H1 (cell line): ENCODE data around the gene COL8A2. TPM values are rescaled to one million over a fixed set of nuclear protein-coding genes. Genes with fewer than 3 reads are reported as not detected.

ENCODE experiments used
- CTCF ChIA-PET: fragments of 300-600 bp; sonication (Branson Sonifier 250); formaldehyde crosslinking; loops from one replicate; lab custom pipeline; 2021; ENCODE audit not compliant: partially characterized antibody; lab: Charles Lee
- POLR2A ChIA-PET: fragments of 300-600 bp; sonication (Branson Sonifier 250); formaldehyde crosslinking; loops from one replicate; lab custom pipeline; 2021; ENCODE audit warnings: inconsistent platforms; ENCODE audit not compliant: partially characterized antibody; lab: Charles Lee
- DNase-seq, 2 experiments: peaks; one replicate each; pipeline versions ENCODE4 v3.0.0 to v3.0.0-alpha.2; 2010 to 2022; ENCODE audit warnings: low spot score in 2 of 2, low read depth in 1 of 2, mixed read lengths in 1 of 2
- FAIRE-seq: peaks from 2 replicates; lab custom pipeline; 2011; peaks lifted over from hg19 to GRCh38; lab: Jason Lieb, UNC
- H2AFZ ChIP-seq: 2 replicates; pipeline ENCODE4 v1.8.1; 2012; ENCODE audit warnings: low read length, inconsistent platforms
- H2AK5ac ChIP-seq: 2 replicates; pipeline ENCODE4 v1.6.1; 2013; ENCODE audit warnings: low read depth, low read length
- H2BK120ac ChIP-seq: replicated peaks from 2 replicates; pipeline ENCODE3; 2013; ENCODE audit warnings: low read depth, low read length, inconsistent platforms
- H2BK12ac ChIP-seq: 2 replicates; pipeline ENCODE4 v1.6.1; 2013; ENCODE audit warnings: low read depth, low read length
- H2BK15ac ChIP-seq: 2 replicates; pipeline ENCODE4 v1.6.1; 2013; ENCODE audit warnings: low read length
- H2BK20ac ChIP-seq: 2 replicates; pipeline ENCODE4 v1.6.1; 2013; ENCODE audit warnings: low read length
- H2BK5ac ChIP-seq: 2 replicates; pipeline ENCODE4 v1.6.1; 2013; ENCODE audit warnings: low read depth, low read length
- H3K14ac ChIP-seq: 2 replicates; pipeline ENCODE4 v1.6.1; 2013; ENCODE audit warnings: inconsistent platforms; ENCODE audit not compliant: insufficient read length
- H3K18ac ChIP-seq: 2 replicates; pipeline ENCODE4 v1.6.1; 2013; ENCODE audit warnings: low read length; ENCODE audit errors: extremely low read depth
- H3K23ac ChIP-seq: 2 replicates; pipeline ENCODE4 v1.6.1; 2013; ENCODE audit warnings: inconsistent platforms; ENCODE audit not compliant: insufficient read length
- H3K23me2 ChIP-seq: 2 replicates; pipeline ENCODE4 v1.6.1; 2013; ENCODE audit warnings: low read depth, low read length
- H3K27ac ChIP-seq: 2 replicates; pipeline ENCODE4 v1.6.1; 2011; ENCODE audit warnings: low read depth, low read length, inconsistent platforms
- H3K27me3 ChIP-seq, 4 experiments: replicated peaks in 1 of 4; 1 replicate in 1 of 4; 2 replicates in 3 of 4; pipeline versions ENCODE4 v1.6.1 to v1.8.1; 2011 to 2013; ENCODE audit warnings: low read length in 3 of 4, mild to moderate bottlenecking in 3 of 4, inconsistent platforms in 2 of 4, mixed read lengths in 2 of 4, moderate library complexity in 1 of 4; ENCODE audit not compliant: control insufficient read depth in 3 of 4, insufficient read depth in 3 of 4; ENCODE audit errors: extremely low read depth in 1 of 4
- H3K36me3 ChIP-seq, 4 experiments: 2 replicates each; pipeline versions ENCODE4 v1.6.1 to v1.8.1; 2011 to 2013; ENCODE audit warnings: mild to moderate bottlenecking in 4 of 4, low read length in 3 of 4, moderate library complexity in 2 of 4, control low read depth in 1 of 4, inconsistent platforms in 1 of 4; ENCODE audit not compliant: insufficient read depth in 4 of 4, control insufficient read depth in 2 of 4
- H3K4ac ChIP-seq: replicated peaks from 2 replicates; pipeline ENCODE3; 2013; ENCODE audit warnings: low read length, low read depth, mixed read lengths, inconsistent platforms; ENCODE audit not compliant: insufficient read length
- H3K4me1 ChIP-seq, 4 experiments: replicated peaks in 1 of 4; 1 replicate in 1 of 4; 2 replicates in 3 of 4; pipeline versions ENCODE4 v1.6.1 to v1.8.1; 2011 to 2013; ENCODE audit warnings: low read length in 3 of 4, inconsistent platforms in 2 of 4, mixed read lengths in 1 of 4; ENCODE audit not compliant: insufficient read depth in 4 of 4, control insufficient read depth in 3 of 4
- H3K4me2 ChIP-seq, 2 experiments: 2 replicates each; pipeline versions ENCODE4 v1.6.1 to v1.8.1; 2011 to 2013; ENCODE audit warnings: low read depth in 2 of 2, low read length in 2 of 2, control low read depth in 1 of 2, inconsistent platforms in 1 of 2, mild to moderate bottlenecking in 1 of 2; ENCODE audit not compliant: insufficient read depth in 1 of 2
- H3K4me3 ChIP-seq, 4 experiments: fragments of 200-600, 300-600 bp in 1 of 4; sonication (generic), shearing (Covaris generic), sonication (Bioruptor Twin) in 1 of 4; 2 replicates each; pipeline versions ENCODE4 v1.5.1 to v1.8.1; 2011 to 2016; ENCODE audit warnings: low read length in 4 of 4, low read depth in 3 of 4, control low read depth in 2 of 4, inconsistent platforms in 2 of 4, mild to moderate bottlenecking in 2 of 4, mixed read lengths in 1 of 4, moderate library complexity in 1 of 4; ENCODE audit not compliant: insufficient read depth in 2 of 4; ENCODE audit errors: extremely low read depth in 1 of 4
- H3K56ac ChIP-seq: replicated peaks from 2 replicates; pipeline ENCODE3; 2013; ENCODE audit warnings: low read depth, mild to moderate bottlenecking, mixed read lengths, low read length, inconsistent platforms; ENCODE audit not compliant: insufficient read length
- H3K79me1 ChIP-seq: 2 replicates; pipeline ENCODE4 v1.6.1; 2013; ENCODE audit warnings: low read depth, low read length, control low read depth
- H3K79me2 ChIP-seq, 2 experiments: 2 replicates each; pipeline versions ENCODE4 v1.6.1 to v1.8.1; 2012 to 2013; ENCODE audit warnings: low read length in 2 of 2, mild to moderate bottlenecking in 2 of 2, inconsistent platforms in 1 of 2; ENCODE audit not compliant: insufficient read depth in 2 of 2, control insufficient read depth in 1 of 2
- H3K9ac ChIP-seq, 4 experiments: replicated peaks in 1 of 4; 1 replicate in 1 of 4; 2 replicates in 3 of 4; pipeline versions ENCODE4 v1.6.1 to v1.8.1; 2011 to 2013; ENCODE audit warnings: low read depth in 3 of 4, low read length in 3 of 4, control low read depth in 2 of 4, mild to moderate bottlenecking in 2 of 4, moderate library complexity in 2 of 4, inconsistent platforms in 1 of 4; ENCODE audit errors: extremely low read depth in 1 of 4
- H3K9me3 ChIP-seq, 2 experiments: 2 replicates each; pipeline versions ENCODE4 v1.6.1 to v1.8.1; 2012 to 2013; ENCODE audit warnings: mild to moderate bottlenecking in 2 of 2, moderate library complexity in 2 of 2, control low read depth in 1 of 2, inconsistent platforms in 1 of 2, low read depth in 1 of 2, low read length in 1 of 2, mixed read lengths in 1 of 2; ENCODE audit not compliant: insufficient read depth in 2 of 2
- H4K20me1 ChIP-seq, 2 experiments: replicated peaks in 1 of 2; 2 replicates each; pipeline versions ENCODE3 to v1.8.1; 2011 to 2013; ENCODE audit warnings: inconsistent platforms in 2 of 2, low read length in 2 of 2, mild to moderate bottlenecking in 1 of 2; ENCODE audit not compliant: insufficient read depth in 2 of 2, control insufficient read depth in 1 of 2
- H4K5ac ChIP-seq: 2 replicates; pipeline ENCODE4 v1.6.1; 2013; ENCODE audit warnings: low read length, low read depth, mixed read lengths, inconsistent platforms; ENCODE audit not compliant: insufficient read length
- H4K8ac ChIP-seq: 2 replicates; pipeline ENCODE4 v1.8.0; 2013; ENCODE audit warnings: mild to moderate bottlenecking, moderate library complexity, low read length, inconsistent platforms; ENCODE audit not compliant: insufficient read depth; ENCODE audit errors: extremely low read depth
- H4K91ac ChIP-seq: replicated peaks from 2 replicates; pipeline ENCODE3; 2013; ENCODE audit warnings: low read length, mixed read lengths, inconsistent platforms; ENCODE audit not compliant: insufficient read length
- ASH2L ChIP-seq: fragments of 200-600, 300-600 bp; sonication (generic); IDR thresholded peaks from one replicate; pipeline ENCODE4 v1.7.1; 2017; ENCODE audit warnings: low read length
- BRCA1 ChIP-seq: IDR thresholded peaks from 2 replicates; pipeline ENCODE4 v1.6.1; 2012; ENCODE audit warnings: low read depth, low read length, improper control_type of control experiment
- CBX5 ChIP-seq: fragments of 300-800, 300-1000 bp; sonication (generic); IDR thresholded peaks from 2 replicates; pipeline ENCODE4 v1.7.1; 2016; ENCODE audit warnings: antibody characterized with exemption, low read length, low read depth
- GABPA ChIP-seq: IDR thresholded peaks from 2 replicates; pipeline ENCODE4 v1.6.1; 2011; ENCODE audit warnings: mild to moderate bottlenecking, low read length, moderate library complexity, borderline replicate concordance; ENCODE audit not compliant: insufficient read depth
- HDAC6 ChIP-seq: IDR thresholded peaks from one replicate; pipeline ENCODE4 v1.7.1; 2012; ENCODE audit warnings: low read depth, mild to moderate bottlenecking, inconsistent platforms, low read length, moderate library complexity
- PHF8 ChIP-seq: fragments of 200-600 bp; sonication (generic); conservative IDR thresholded peaks from 2 replicates; pipeline ENCODE4 v1.7.1; 2012; ENCODE audit warnings: low read depth, mild to moderate bottlenecking, inconsistent platforms, low read length, moderate library complexity
- RAD21 ChIP-seq, 2 experiments: IDR thresholded peaks in 1 of 2; conservative IDR thresholded peaks in 1 of 2; 2 replicates each; pipeline ENCODE4 v1.6.1; 2011; ENCODE audit warnings: low read depth in 2 of 2, low read length in 2 of 2, improper control_type of control experiment in 1 of 2, inconsistent platforms in 1 of 2, mild to moderate bottlenecking in 1 of 2, moderate library complexity in 1 of 2
- RNF2 ChIP-seq: fragments of 200-900, 300-1000 bp; sonication (generic); IDR thresholded peaks from 2 replicates; pipeline ENCODE4 v1.7.1; 2016; ENCODE audit warnings: borderline replicate concordance, low read depth, mild to moderate bottlenecking, antibody characterized with exemption, low read length; ENCODE audit not compliant: poor library complexity, severe bottlenecking; ENCODE audit errors: missing control alignments
- TBP ChIP-seq: IDR thresholded peaks from 2 replicates; pipeline ENCODE4 v1.6.1; 2011; ENCODE audit warnings: low read depth, low read length, improper control_type of control experiment
- TCF12 ChIP-seq: IDR thresholded peaks from 2 replicates; pipeline ENCODE4 v1.6.1; 2011; ENCODE audit warnings: low read depth, mild to moderate bottlenecking, low read length
- WGBS, 2 experiments: shearing (Covaris generic) in 1 of 2; methylation state at CpG; one replicate each; pipeline versions ENCODE4 v1.1.6 to v1.1.7; 2013 to 2015; ENCODE audit warnings: low lambda C conversion rate in 2 of 2, mixed read lengths in 2 of 2, inconsistent platforms in 1 of 2, low coverage in 1 of 2, missing lambda C conversion rate in 1 of 2; ENCODE audit not compliant: insufficient replicate concordance in 2 of 2, insufficient coverage in 1 of 2, insufficient read length in 1 of 2; ENCODE audit errors: extremely low coverage in 1 of 2, missing lambda C conversion rate in 1 of 2; 5-methylcytosine and 5-hydroxymethylcytosine counted together
- polyA plus RNA-seq, 7 experiments: library from polyadenylated mRNA; depleted of rRNA in 3 of 7; stranded (reverse) in 5 of 7; unstranded in 2 of 7; fragments of >200 nt in 5 of 7; fragments of 200-250 nt in 2 of 7; gene quantifications; 1 replicate in 5 of 7; 2 replicates in 1 of 7; 4 replicates in 1 of 7; pipeline versions ENCODE4 v1.2.1 to v1.2.3, GENCODE V29; 2011 to 2013; ENCODE audit warnings: missing spikeins in 2 of 7, mixed read lengths in 2 of 7
- total RNA-seq: library from RNA; stranded (reverse); fragmentation: NEBNext Ultra II Directional; extraction: Animal tissue kit (Norgen Biotek cat#: 25700); gene quantifications from 2 replicates; pipeline ENCODE4 v1.2.1, GENCODE V29; 2021
- TF ChIP-seq, protein P1 (sequence below): IDR thresholded peaks from 2 replicates; pipeline ENCODE4 v1.6.1; 2012; ENCODE audit warnings: inconsistent platforms

COL8A2 gene
- total and polyA plus RNA-seq, 2 of the 8 experiments (the other 6 are each of a cell fraction or from before 2014, with no cell fraction given), result 2.1 to 2.8 TPM

DNA sequence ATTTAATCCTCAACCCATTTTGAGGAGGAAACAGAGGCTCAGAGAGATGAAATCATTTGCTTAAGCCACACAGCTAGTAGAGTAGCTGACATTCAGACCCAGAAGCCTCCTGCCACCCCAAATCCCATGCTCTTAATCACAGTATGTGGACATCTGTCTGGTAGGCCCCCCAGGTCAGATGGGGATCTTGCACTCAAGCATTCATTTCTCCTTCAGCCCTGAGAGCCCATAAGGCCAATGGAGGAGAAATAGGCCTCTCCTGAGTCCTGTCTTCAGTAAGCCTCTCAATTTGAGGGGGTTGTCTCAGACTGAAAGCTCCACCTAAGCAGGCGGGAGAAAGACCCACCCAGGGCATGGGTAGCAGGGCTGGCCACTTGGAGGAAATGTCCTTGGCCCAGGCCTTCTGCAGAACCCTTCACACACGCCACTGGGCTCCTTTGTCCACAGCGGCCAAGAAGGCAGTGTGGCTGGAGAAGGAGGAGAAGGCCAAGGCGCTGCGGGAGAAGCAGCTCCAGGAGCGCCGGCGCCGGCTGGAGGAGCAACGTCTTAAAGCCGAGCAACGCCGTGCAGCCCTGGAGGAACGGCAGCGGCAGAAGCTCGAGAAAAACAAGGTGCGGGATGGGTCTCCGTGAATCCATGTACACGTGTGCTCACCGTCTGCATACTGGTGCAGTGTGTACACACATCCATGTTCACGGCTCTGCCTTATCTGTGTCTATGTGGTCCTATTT lies 47.2 kb upstream of the COL8A2 start:
- Histone ChIP-seq H3K79me1 (0 out of 2 replicates have a peak, but pooled peaks cover 4% of the 10 kb centered on the region), H3K79me2 (no peaks in the 10 kb centered on the region), H3K27me3 (no peaks in the 10 kb centered on the region), H3K9ac (no peak overlapping the region), H4K20me1 (peaks cover 14 to 38% of the 10 kb centered on the region in 2 experiments), H2BK120ac (no peak overlapping the region), H3K4me3 (no peak overlapping the region), H2AFZ (no peak overlapping the region), H3K9me3 (no peaks in the 10 kb centered on the region), H2BK20ac (no peak overlapping the region), H2BK15ac (no peak overlapping the region), H3K27ac (no peak overlapping the region), H3K36me3 (peaks cover 11 to 26% (median 18%) of the 10 kb centered on the region in 4 experiments; a peak in 6 of 8 replicates), H4K5ac (no peak overlapping the region), H3K18ac (no peak overlapping the region), H3K23ac (no peak overlapping the region), H4K91ac (no peak overlapping the region), H2BK12ac (no peak overlapping the region), H3K4me2 (no peak overlapping the region), H2AK5ac (no peak overlapping the region), H2BK5ac (no peak overlapping the region), H3K14ac (no peak overlapping the region), H3K23me2 (peaks cover 3% of the 10 kb centered on the region; the same call in 1 of the 2 replicates), H3K4me1 (peaks cover 0 to 19% (median 17%) of the 10 kb centered on the region in 4 experiments; a peak in 6 of 7 replicates), H3K56ac (no peak overlapping the region), H3K4ac (no peak overlapping the region), H4K8ac (no peak overlapping the region)
- WGBS, 2 experiments, result 94% methylated on average over 21 of the region's 21 CpGs; no CpG with 5 or more reads in 1 of the 2 experiments
- ChIA-PET POLR2A (interaction anchor here (1.2 to 2.0 kb wide), 3 partner anchors 13 to 17 kb away, joined by 4 to 5 read pairs (median 5); partner anchors contain the start of gene MAP7D1), CTCF (interaction anchor here (0.8 to 17.6 kb wide), 5 partner anchors 11 to 75 kb away, joined by 3 to 233 read pairs (median 82); partner anchors contain the start of genes MAP7D1 and TRAPPC3)
- DNase-seq, result no peak
- no peak for FAIRE-seq
- no peak for TF ChIP-seq GABPA
- no peak for TF ChIP-seq ASH2L
- no peak for TF ChIP-seq RAD21 (IDR thresholded peaks at IDR 0.05 in 1 of 2, conservative IDR thresholded peaks at IDR 0.05 in 1 of 2; ENCODE audit: low read depth in 2 of 2, low read length in 2 of 2)
- TF ChIP-seq PHF8, result no peak
- no peak for TF ChIP-seq CBX5
- TF ChIP-seq BRCA1, result no peak
- TF ChIP-seq HDAC6, result no peak
- TF ChIP-seq, protein P1, sequence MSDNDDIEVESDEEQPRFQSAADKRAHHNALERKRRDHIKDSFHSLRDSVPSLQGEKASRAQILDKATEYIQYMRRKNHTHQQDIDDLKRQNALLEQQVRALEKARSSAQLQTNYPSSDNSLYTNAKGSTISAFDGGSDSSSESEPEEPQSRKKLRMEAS, result no peak
- no peak for TF ChIP-seq RNF2
- no peak for TF ChIP-seq TBP
- TF ChIP-seq TCF12, result no peak
